ENCODE measurements around the gene FBXL20. TPM values are rescaled to one million over a fixed set of nuclear protein-coding genes. Genes with fewer than 3 reads are reported as not detected.

The FBXL20 gene
- total and polyA plus RNA-seq, 10 of the 15 experiments (the other 5 are each of a cell fraction or from before 2014, with no cell fraction given) = 1.2 to 8.3 (median 4.4) TPM

DNA sequence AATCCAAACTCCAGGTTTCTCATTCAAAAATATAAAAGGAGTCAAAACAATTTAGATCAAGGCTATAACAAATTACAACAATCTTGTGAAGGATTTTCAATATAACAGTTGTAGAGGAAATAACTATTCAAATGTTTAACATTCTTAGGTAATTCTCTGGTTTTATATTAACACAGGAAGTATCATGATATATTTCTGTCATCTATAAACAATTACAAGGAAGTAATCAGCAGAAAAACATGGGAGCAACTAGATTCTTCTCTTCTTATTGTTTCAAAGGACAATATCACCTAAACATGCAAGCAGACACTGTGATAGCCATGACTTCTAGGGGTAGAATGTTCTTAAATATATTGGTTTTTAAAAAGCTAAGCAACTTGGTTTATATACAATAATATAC lies 49.9 kb downstream of the FBXL20 start:
- no peaks in the 10 kb centered on the region for H3K36me3 ChIP-seq (ENCODE audit: control insufficient read depth in 2 of 2, insufficient read depth in 2 of 2, low read length in 1 of 2)
- H4K20me1 ChIP-seq (ENCODE audit: control insufficient read depth, insufficient read depth) = no peaks in the 10 kb centered on the region; the same call in 1 of the 2 replicates
- no peaks in the 10 kb centered on the region for H3K4me1 ChIP-seq (ENCODE audit: control insufficient read depth, insufficient read depth, low read length)
- no peak for DNase-seq (ENCODE audit: low read depth, low spot score)
- POLR2A ChIA-PET = no interaction called here
- no peak overlapping the region for H3K4me3 ChIP-seq
- no peak overlapping the region for H3K4me2 ChIP-seq (ENCODE audit: control insufficient read depth, insufficient read depth)
- ATAC-seq = no peak
- intact Hi-C loops (cut with micrococcal nuclease; ENCODE audit: unreplicated experiment) = no loop called here
- CTCF ChIA-PET = no interaction called here
- H3K27ac ChIP-seq (ENCODE audit: control insufficient read depth, insufficient read depth) = no peak overlapping the region
- no peaks in the 10 kb centered on the region for H3K79me2 ChIP-seq (ENCODE audit: control insufficient read depth, insufficient read depth, low read length)
- no peaks in the 10 kb centered on the region for H3K9me3 ChIP-seq (replicated peaks; ENCODE audit: control insufficient read depth, insufficient read depth, low read length)
- H3K27me3 ChIP-seq (replicated peaks in 1 of 2; ENCODE audit: control insufficient read depth in 2 of 2, insufficient read depth in 2 of 2, low read length in 1 of 2) = no peaks in the 10 kb centered on the region
- no peak overlapping the region for H3K9ac ChIP-seq (ENCODE audit: control insufficient read depth, insufficient read depth, low read length)
- in situ Hi-C loops (cut with MboI) = no loop called here
- RAD21 ChIA-PET (ENCODE audit: unreplicated experiment) = no interaction called here
- SMC1A ChIA-PET (ENCODE audit: uncharacterized antibody, unreplicated experiment) = no interaction called here
- TF ChIP-seq PAX8 (IDR thresholded peaks at IDR 0.05) (no peak), DPF2 (IDR thresholded peaks at IDR 0.05) (no peak), RELA (IDR thresholded peaks at IDR 0.05; ENCODE audit: borderline replicate concordance, partially characterized antibody) (no peak), MEF2B (IDR thresholded peaks at IDR 0.05; ENCODE audit: partially characterized antibody, poor library complexity, severe bottlenecking) (no peak), CBX3 (IDR thresholded peaks at IDR 0.05; ENCODE audit: borderline replicate concordance, low read depth) (no peak), FOXM1 (IDR thresholded peaks at IDR 0.05; ENCODE audit: low read depth, low read length) (no peak), SREBF2 (IDR thresholded peaks at IDR 0.05; ENCODE audit: low read length) (no peak), ZZZ3 (IDR thresholded peaks at IDR 0.05; ENCODE audit: control insufficient read depth, insufficient read length, low read depth) (no peak), MLLT1 (IDR thresholded peaks at IDR 0.05) (no peak), NR2F1 (conservative IDR thresholded peaks at IDR 0.05) (no peak)
- TF ChIP-seq, protein P1, sequence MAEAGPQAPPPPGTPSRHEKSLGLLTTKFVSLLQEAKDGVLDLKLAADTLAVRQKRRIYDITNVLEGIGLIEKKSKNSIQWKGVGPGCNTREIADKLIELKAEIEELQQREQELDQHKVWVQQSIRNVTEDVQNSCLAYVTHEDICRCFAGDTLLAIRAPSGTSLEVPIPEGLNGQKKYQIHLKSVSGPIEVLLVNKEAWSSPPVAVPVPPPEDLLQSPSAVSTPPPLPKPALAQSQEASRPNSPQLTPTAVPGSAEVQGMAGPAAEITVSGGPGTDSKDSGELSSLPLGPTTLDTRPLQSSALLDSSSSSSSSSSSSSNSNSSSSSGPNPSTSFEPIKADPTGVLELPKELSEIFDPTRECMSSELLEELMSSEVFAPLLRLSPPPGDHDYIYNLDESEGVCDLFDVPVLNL (IDR thresholded peaks at IDR 0.05; ENCODE audit: low read depth, low read length) = no peak
- no TSS peak for BruUV-seq (replicated peaks)
- no peak overlapping the region for H2AFZ ChIP-seq (ENCODE audit: control insufficient read depth, low read depth, low read length)
- FAIRE-seq = no peak

Data from GM12878 (cell line).